Stimulated activated CD4-positive, alpha-beta T cell treated with anti-CD3 and anti-CD28 coated beads, Interleukin-1b, Interleukin-23, amount 100 ng/mL, for 48 hours (primary cell): ENCODE measurements around the gene HIF1A.
"Not testable (repeated sequence)": the region's sequence is repeated elsewhere in the genome, so short reads cannot be mapped to it uniquely, and the experiment has no call there.

Source experiments
- DNase-seq: peaks from one replicate; pipeline ENCODE4 v3.0.0-alpha.2; 2020

Gene HIF1A

DNA sequence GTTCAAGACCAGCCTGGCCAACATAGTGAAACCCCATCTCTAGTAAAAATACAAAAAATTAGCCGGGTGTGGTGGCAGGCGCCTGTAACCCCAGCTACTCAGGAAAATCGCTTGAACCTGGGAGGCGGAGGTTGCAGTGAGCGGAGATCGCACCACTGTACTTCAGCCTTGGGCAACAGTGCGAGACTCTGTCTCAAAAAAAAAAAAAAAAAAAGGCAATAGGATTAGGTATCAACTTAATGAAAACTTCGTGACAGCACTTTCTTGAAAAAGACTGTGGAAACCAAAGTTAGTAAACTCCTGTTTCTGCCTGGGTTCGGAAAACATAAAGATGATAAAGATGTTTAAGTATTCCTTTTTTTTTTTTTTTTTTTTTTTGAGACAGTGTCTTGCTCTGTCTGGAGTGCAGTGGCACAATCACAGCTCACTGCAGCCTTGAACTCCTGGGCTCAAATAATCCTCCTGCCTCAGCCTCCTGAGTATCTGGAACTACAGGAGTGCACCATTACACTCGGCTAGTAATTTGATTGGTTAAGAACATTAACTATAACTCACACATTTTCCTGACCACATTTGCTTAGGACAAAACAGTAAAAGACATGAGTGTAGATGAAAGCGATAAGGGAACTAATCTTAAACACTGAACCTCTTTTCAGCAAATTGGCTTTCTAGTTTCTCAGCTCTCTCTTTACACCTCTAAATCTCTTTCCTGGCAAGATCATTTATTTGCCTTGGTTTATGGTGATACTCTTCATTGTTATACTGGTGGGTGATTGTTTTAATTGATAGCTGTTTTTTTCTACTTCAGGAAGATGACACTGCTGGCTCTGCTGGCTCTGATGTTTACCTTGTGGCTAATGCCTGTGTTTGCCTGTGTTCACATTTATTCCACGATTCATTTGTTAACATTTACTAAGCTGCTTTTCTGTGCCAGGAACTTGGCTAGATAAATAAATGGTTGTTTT is 15.8 kb downstream of the HIF1A start:
- no peak for DNase-seq

GRCh38 chr14:61712137-61712536 is 16.8 kb downstream of the HIF1A start:
- no peak for DNase-seq

GRCh38 chr14:61713724-61714437 is 18.6 kb downstream of the HIF1A start:
- DNase-seq = no peak

DNA sequence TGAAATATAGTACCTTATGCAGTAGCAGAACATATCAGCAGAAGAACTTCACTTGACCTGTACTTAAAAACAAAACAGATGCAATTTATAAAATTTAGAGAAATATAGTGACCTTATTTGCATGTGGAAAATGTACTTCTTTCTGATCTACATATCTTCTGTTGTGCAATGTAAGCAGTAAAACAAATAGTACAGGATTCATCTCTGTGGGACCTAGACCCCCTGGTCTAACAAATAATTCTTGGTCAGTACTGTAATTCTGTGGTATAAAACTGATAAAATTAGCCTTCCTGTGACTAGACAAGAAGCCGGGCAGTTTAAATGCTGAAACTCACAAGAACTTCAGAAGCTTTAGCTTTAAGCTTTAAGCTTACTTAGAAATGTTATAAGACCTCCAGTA is 21.6 kb downstream of the HIF1A start:
- no peak for DNase-seq

DNA sequence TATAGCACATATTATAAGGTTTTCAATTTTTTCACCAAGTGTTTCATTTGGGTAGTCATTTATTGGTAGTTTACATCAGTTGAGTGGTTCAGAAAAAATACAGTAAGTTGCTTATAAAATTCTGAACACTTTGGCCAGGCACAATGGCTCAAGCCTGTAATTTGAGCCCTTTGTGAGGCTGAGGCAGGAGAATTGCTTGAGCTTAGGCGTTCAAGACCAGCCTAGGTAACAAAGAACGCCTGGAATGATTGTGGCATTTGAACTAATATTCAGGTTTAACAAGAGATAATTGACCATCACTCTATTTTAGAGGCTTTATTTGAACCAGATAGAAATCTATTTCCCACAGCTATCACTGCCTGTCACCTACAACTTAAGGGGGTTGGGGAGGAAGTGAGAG is 22.7 kb downstream of the HIF1A start:
- DNase-seq = no peak

DNA sequence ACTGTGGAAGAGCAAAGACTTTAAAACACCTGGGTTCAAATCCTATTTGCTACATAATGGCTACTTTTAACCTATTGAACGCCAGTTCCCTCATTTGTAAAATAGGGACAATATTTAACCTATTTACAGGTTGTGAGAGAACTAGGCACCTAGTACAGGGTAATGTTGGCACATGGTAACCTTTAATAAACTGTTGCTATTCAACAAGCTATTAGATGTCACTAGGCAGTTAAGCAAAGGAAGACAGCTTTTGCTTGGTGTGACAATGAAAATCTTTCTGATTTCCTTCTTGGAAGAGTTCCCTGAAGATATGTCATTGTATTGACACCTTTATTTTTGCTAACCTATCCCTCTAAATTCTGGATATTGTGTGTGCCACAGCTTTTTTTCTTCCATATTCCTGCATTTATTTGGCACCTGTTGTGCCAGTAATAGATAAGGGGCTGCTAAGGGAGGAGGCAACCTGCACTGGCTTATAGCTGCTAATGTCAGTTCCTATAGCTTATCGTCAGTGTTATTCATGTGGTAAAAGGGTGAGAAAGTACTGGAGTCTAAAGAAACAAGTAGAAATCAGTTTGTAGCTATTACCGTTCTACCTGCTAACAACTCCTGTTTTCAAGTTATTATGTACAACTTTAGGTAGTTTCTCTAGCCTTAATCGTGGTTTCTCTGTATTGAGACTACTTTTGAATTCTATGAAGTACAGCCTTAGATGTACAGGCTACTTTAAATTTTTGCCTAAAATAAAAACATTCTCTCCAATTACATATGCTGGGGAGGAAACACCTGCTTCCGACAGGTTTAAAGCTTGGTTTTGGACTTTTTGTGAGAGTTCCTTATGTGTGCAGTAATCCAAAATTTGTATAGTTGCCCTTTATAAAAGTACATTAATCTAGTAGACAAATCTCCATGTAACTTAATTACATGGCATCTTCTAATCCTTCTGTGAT is 24.3 kb downstream of the HIF1A start:
- no peak for DNase-seq

- DNase-seq = no peak
Observed at GRCh38 chr14:61720294-61720661, 25.0 kb downstream of the HIF1A start.

GRCh38 chr14:61720741-61721140 is 25.4 kb downstream of the HIF1A start:
- no peak for DNase-seq

DNA sequence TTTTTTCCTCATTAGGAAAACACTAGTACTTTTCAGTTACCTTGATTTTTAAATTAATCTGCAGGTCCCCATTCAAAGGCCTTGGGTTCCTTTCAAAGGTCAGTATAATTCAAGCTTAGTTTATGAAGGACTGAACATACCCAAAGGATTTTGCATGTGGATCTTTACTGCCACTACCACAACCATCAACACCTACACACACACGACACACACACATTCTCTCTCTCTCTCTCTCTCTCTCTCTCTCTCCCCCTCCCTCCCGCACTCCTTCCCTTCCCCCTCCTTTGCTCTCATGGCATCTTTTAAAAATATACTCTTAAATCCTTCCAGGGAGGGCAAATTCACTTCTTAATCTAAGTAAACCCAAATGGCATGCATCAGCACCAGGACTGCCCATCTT is 28.8 kb downstream of the HIF1A start:
- DNase-seq = no peak

DNA sequence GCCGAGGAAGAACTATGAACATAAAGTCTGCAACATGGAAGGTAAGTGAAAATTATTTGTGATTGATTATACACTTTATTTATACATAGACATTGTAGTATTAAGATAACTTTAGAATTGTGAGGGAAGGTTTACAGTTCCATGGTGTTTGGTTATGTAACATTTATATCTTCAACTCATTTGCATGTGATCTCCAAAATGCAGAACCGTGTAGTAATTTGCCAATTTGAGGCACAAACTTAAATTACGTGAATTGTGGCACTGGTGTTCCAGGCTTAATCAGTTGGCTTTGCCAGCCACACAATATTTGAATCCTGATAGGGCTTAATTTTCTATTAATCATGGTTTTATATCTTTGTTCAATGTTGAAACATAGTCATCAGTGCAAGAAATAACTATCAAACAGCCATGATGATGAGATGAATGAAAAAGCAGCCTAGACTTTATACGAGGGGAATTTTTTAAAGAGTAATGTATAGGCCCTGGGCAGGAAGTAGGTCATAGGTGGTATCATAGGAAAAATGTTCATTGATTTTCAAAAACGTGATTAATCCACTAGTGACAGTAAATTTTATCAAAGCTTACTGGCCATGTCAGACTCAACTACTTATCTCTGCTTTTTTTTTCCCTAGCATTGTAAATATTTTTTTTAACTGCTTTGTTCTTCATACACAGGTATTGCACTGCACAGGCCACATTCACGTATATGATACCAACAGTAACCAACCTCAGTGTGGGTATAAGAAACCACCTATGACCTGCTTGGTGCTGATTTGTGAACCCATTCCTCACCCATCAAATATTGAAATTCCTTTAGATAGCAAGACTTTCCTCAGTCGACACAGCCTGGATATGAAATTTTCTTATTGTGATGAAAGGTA is 31.7 kb downstream of the HIF1A start:
- DNase-seq = no peak

- no peak for DNase-seq
Observed at GRCh38 chr14:61730756-61731373, 35.6 kb downstream of the HIF1A start.

DNA sequence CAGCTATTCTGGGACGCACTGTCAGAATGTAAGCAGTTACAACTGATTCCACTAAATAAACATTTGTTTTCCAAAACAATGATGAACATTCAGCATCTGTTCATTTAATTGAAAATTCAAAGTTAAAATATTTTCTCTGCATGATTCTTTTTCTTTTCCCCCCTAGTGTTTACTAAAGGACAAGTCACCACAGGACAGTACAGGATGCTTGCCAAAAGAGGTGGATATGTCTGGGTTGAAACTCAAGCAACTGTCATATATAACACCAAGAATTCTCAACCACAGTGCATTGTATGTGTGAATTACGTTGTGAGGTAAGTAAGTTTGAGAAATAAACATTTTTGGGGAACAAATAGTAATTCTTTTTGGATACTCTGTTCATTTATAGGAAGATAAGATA is 38.7 kb downstream of the HIF1A start:
- DNase-seq = no peak

- DNase-seq = no peak
Observed at GRCh38 chr14:61736751-61737150, 41.4 kb downstream of the HIF1A start.

DNA sequence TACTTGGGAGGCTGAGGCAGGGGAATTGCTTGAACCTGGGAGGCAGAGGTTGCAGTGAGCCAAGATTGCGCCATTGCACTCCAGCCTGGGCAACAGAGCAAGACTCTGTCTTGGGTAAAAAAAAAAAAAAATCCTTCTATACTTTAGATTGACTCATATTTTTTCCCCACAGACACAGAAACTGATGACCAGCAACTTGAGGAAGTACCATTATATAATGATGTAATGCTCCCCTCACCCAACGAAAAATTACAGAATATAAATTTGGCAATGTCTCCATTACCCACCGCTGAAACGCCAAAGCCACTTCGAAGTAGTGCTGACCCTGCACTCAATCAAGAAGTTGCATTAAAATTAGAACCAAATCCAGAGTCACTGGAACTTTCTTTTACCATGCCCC is 42.6 kb downstream of the HIF1A start:
- DNase-seq = no peak

- DNase-seq = no peak
Observed at GRCh38 chr14:61739133-61739532, 43.8 kb downstream of the HIF1A start.

- DNase-seq = no peak
Observed at GRCh38 chr14:61742371-61742770, 47.1 kb downstream of the HIF1A start.

- no peak for DNase-seq
Observed at GRCh38 chr14:61744238-61744637, 48.9 kb downstream of the HIF1A start.

GRCh38 chr14:61746346-61746745 is 51.0 kb downstream of the HIF1A start:
- not testable (repeated sequence) for DNase-seq

- DNase-seq = no peak
Observed at GRCh38 chr14:61746881-61747280, 51.6 kb downstream of the HIF1A start.

DNA sequence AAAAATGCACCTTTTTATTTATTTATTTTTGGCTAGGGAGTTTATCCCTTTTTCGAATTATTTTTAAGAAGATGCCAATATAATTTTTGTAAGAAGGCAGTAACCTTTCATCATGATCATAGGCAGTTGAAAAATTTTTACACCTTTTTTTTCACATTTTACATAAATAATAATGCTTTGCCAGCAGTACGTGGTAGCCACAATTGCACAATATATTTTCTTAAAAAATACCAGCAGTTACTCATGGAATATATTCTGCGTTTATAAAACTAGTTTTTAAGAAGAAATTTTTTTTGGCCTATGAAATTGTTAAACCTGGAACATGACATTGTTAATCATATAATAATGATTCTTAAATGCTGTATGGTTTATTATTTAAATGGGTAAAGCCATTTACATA is 52.0 kb downstream of the HIF1A start:
- DNase-seq = no peak

GRCh38 chr14:61749264-61749663 is 54.0 kb downstream of the HIF1A start:
- DNase-seq = no peak

GRCh38 chr14:61749867-61750266 is 54.6 kb downstream of the HIF1A start:
- DNase-seq = no peak
